NCI-H524 (cell line): Measurements from ENCODE around the gene OR4B1.
A peak's percentile ranks its signal among the peaks of the same experiment; 100 is the strongest.
"Not testable (repeated sequence)": the region's sequence is repeated elsewhere in the genome, so short reads cannot be mapped to it uniquely, and the experiment has no call there.

Experiments
- DNase-seq, 2 experiments: peaks; one replicate each; lab custom pipeline; 2025; lab: John Stamatoyannopoulos, UW

Gene OR4B1, protein sequence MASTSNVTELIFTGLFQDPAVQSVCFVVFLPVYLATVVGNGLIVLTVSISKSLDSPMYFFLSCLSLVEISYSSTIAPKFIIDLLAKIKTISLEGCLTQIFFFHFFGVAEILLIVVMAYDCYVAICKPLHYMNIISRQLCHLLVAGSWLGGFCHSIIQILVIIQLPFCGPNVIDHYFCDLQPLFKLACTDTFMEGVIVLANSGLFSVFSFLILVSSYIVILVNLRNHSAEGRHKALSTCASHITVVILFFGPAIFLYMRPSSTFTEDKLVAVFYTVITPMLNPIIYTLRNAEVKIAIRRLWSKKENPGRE

DNA sequence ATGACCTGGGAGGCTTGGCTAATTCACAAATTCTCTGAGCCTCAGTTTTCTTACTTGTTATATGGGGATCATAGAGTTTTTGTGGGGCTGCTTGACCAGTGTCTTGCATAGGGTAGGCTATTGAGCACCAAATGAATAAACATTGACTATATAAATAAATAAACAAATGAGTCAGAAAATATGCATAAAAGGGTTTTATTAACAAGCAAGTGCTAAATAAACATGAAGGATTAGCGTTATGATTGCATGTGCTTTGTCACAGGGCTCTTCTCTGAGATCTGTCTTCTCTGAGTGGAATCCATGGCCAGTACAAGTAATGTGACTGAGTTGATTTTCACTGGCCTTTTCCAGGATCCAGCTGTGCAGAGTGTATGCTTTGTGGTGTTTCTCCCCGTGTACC is at the start of gene OR4B1:
OR4B1 (plus strand) TSS at position 301 of the 400 bp plus-strand sequence; CDS start at position 301, 0 bp downstream.
- DNase-seq: no peak

DNA sequence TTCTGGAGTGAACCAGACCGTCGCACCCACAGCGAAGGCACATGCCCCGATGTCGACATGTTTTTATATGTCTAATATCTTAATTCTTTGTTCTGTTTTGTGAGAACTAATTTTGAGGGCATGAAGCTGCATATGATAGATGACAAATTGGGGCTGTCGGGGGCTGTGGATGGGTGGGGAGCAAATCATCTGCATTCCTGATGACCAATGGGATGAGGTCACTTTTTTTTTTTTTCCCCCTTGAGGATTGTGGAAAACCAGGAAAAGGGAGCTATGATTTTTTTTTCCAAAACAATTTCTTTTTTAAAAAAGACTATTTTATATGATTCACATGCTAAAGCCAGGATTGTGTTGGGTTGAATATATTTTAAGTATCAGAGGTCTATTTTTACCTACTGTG is 49.2 kb upstream of the OR4B1 start:
- no peak for DNase-seq

DNA sequence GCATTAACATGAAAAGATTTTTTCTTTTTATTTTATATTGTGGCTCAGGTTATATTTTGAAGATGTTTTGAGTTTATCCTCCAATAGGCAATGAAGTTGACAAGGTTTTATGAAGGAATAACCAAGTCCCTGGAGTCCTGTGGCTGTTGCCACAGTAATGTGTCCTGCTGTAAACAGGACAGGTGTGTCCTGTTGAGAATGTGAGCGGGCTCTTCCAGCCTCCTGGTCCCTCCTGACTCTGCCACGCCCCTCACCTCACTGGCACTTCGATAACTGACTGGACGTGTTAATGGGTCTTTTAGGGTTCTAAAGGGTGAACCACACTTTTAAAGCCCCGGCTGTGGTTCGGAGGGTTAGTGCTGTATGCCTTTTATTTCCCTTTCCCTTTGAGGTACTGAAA is 47.8 kb upstream of the OR4B1 start:
- no peak for DNase-seq

DNA sequence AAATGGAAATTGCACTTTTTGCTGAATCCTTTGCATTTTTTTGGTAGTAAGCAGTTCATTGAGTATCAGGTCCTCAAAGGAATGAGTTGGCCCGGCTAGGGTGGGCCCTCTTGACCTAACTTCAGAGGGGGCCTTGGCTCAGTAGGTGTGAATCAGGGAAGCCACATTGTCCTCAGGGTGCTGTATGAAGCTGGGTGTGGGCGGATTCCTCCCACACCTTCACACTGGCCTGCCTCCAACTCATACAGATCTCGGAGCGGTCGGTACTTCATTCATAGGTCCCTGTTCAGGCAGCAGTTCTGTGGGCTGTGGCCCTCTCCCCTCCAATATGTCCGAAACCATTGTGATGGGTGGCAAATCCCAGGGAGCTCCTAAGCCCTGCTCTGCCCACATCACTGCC is 47.4 kb upstream of the OR4B1 start:
- DNase-seq: no peak

DNA sequence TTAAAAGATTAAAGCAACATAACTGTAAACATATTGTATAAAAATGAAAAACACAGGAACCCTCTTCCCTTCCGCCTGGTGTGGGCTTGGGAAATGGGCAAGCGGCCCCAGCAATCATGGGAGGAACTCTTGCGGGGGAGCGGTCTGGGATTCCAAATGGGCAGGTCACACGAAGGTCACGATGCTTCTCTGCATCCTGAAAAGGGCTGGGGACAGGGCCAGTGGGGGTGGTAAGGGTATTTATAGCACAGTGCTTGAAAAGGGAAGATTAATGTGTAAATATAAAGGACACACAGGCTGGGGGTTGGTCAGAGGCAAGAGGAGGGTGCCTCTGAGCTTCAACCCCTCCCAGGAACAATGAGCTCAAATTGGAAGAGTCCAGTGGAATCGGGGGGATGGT is 46.9 kb upstream of the OR4B1 start:
- no peak for DNase-seq

DNA sequence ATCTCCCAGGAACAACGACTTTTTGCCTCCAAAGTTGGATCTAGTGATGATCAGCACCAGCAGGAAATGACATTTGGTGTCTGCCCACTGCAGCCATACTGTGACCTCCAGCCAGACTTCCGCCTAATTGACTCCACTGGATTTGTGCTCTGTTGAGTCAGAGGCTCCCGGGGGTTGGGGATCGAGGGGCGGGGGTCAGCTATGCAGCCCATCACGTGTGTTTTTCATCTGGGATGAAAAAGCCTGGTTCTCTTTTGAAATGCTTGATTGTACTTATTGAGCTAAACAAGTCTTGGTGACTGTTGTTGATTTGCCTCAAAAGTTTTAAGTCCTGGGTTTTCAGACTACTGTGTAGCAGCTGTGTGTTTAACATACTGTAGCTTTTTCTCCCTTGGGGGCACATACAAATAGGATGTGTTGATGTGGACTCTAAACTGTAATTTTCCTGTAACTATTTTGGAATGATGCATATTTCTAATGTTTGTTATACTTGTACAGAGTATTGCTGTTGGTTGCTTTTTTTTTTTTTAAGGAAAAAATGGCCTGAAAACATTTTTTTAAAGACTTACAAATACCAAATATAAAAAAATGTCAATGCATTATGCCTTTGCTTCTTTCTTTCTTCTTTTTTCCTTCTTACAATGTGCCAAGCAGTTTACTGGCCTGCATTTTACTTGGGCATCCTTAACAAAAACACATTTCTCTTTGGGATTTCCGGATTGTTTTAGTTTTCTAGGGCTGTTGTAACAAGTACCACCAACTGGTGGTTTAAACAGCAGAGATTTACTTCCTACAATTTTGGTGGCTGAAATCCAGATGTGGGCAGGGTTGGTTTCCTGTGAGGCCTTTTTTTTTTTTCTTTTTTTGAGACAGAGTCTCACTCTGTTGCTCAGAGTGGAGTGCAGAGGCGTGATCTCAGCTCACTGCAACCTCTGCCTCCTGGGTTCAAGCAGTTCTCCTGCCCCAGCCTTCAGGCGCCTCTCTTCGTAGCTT is 46.1 kb upstream of the OR4B1 start:
- no peak for DNase-seq

DNA sequence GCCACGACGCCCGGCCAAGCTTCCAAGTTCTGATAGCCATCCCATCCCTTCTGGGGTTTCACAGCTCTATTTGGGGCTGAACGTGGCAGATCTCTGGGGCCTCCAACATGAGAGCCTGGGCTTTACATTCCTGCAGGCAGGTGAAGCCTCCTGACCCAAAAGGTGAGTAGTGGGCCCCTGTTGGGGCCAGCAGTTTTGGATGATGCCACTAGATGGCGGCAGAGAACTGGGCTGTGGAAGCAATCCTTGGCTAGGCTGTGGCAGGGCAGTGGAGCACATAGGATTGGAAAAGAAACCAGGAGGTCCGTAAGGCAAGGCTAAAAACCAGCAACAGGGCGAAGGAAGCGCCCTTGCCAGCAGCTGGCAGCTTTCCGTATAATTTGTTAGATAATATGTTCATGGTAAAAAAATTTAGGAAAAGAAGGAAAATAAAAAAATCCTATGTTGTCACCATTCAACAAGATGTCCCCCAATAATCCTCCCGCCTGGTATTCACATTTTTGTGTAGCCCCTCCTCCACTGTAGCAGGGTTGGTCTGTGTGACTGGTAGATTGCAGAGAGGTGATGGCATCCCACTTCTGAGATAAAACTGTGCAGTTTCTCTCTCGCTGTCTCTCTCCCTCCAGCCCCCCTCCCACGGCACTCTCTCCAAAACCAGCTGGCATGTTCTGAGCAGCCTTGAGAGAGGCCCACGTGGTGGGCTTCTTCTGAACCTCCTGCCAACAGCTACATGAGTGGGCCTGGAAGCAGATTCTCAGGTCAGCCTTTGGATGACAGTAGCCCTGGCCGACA is 43.6 kb upstream of the OR4B1 start:
- peak; percentile 24 to 55 for DNase-seq

DNA sequence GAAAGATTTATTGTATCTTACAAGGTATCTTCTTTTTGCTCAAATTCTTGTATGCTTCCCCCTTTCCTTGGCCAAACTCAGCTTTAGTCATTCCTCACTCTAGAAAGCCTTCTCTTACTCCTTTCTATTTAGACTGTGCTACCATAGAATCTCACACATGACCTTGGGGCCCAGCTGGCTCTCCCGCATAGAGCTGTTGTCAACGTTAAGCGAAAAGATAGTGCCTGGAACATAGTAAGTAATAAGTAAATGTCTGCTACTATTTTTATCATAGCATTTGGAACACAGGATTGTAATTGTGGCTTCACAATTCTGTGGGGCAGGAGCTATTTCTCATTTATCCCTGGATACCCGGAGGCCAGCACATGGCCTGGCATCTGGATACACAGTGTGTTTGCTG is 38.9 kb upstream of the OR4B1 start:
- no peak for DNase-seq

DNA sequence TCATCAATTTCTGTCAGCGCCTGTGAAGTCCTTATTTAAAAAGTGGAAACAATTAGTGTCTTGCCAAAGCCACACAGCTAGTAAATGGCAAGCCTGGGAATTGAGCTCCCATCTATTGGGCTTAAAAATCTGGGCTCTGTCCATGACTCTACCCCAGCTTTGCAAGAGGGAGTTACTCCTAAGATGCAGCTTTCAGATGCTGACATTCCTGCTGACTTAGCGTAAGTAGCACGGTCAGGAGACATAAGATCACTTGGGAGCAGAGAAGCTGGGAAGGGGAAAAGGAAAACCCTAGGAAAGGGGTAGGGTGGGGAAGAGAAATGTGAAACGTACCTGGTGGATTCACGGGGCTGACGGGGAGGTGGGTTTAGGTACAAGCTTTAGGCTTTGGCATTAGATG is 36.0 kb upstream of the OR4B1 start:
- DNase-seq: no peak

DNA sequence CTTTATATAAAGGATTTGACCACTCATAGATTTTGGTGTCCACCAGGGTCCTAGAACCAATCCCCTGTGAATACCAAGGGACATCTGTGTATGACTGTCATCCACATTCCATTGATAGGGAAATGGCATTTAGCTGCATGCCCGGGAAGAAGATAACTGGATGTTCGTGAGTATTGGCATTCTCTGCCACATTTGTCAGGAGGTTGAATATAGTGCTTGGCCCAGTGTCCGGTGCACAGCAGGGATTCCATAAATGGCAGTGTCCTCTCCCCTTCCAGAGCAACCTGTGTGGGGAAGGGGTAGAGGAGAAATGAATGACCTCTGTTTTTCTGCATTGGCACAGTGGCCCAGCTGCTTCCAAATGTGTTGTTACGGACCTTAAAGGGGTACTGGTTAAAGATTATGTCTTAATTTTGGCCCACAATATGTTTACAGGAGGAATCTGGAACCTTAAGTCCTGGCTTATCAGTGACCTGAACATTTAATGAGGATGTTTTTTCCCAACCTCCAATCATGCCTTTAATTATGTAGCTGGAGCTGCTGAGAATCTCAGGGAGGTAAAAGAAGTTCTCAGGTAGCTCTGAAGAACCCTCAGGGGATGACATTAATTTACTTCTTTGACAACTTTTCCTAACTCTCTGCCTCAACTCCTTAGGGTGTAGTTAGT is 33.6 kb upstream of the OR4B1 start:
- DNase-seq: no peak

DNA sequence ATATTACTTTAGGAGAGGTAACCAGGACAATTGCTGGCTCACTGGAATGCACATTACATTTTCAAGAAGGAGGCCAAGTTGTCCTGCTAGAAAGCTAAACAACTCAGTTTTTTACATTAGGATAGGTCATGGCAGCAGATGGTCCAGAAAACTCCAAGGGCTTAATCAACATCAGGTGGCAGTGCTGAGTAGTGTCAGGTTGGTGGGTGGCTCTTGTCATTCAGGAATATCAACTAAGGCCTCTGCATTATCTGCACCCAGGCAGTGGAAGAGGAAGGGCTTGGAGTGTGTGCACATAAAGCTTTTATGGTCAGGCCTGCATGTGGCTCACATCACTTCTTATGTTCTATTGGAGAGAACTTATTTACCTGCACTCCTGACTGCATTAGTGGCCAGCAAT is 32.2 kb upstream of the OR4B1 start:
- DNase-seq: peak in 1 of 2 experiments; percentile 26

DNA sequence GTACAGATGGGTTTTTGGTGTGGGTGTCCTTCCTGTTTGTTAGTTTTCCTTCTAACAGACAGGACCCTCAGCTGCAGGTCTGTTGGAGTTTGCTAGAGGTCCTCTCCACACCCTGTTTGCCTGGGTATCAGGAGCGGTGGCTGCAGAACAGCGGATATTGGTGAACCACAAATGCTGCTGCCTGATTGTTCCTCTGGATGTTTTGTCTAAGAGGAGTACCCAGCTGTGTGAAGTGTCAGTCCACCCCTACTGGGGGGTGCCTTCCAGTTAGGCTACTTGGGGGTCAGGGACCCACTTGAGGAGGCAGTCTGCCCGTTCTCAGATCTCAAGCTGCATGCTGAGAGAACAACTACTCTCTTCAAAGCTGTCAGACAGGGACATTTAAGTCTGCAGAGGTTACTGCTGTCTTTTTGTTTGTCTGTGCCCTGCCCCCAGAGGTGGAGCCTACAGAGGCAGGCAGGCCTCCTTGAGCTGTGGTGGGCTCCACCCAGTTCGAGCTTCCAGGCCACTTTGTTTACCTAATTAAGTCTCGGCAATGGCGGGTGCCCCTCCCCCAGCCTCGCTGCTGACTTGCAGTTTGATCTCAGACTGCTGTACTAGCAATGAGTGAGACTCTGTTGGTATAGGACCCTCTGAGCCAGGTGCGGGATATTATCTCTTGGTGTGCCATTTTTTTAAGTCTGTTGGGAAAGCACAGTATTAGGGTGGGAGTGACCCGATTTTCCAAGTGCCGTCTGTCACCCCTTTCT is 25.5 kb upstream of the OR4B1 start:
- DNase-seq: not testable (repeated sequence)

DNA sequence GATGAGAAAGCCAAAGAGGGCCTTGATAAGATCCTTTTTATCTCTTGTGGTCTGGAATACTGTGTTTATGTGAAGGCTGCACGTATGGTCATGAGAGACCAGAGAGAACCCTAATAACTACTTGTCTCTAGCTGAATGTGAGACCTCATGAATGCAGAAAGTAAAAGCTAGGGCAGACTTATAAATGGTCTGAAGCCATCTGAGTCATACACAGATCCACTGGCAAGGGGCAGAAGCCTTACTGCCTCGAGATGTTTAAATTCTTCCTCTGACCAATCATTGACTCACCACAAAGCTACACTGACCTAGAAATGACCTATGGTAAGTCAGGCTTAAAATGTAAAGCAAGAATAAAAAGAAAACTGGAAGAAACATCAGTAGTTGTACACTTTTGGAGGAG is 22.7 kb upstream of the OR4B1 start:
- DNase-seq: no peak

DNA sequence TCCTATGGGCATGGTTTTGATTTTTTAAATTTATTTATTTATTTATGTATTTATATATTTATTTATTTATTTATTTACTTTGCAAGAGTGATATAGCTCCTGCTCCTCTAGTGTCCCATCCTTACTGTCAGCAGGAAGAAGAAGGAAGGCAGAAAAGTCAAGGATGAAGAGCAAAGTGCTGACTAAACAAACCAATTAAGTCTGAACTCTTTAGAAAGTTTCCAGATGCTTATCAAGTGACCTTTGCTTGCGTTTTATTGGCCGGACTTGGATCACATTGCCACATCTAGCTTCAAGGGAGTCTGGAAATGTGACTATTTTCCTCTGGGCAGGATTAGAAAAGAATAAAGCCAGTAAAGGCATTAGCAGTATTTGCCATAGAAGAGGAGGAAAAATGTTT is 8.7 kb upstream of the OR4B1 start:
- DNase-seq: no peak

DNA sequence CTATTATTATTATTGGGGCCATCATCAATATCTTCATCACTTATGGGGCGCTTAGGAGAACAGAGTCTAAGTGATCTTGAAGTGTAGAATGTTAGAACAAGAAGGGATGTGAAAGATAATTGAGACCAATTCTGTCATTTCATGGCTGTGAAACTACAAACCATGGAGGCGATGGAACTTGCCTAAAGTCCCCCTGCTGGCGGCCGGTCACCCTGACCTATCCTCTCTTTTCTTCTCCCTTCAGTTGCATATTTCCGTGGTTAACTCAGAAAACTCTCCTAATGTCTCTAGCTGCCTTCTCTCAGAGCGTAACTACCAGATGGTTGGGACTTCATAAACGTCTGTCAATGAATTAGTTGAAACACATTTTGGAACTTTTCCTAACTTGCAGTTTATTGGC is 6.6 kb upstream of the OR4B1 start:
- DNase-seq: no peak

DNA sequence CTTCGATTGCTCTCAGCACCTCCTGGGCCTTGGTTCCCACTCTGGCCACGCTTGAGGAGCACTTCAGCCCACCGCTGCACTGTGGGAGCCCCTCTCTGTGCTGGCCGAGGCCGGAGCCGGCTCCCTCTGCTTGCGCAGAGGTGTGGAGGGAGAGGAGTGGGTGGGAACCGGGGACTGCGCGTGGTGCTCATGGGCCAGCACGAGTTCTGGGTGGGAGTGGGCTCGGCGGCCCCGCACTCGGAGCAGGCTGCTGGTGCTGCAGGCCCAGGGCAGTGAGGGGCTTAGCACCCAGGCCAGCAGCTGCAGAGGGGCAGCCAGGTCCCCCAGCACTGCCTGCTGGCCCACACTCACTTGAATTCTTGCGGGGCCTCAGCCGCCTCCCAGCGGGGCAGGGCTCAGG is 12.2 kb downstream of the OR4B1 start:
- no peak for DNase-seq

DNA sequence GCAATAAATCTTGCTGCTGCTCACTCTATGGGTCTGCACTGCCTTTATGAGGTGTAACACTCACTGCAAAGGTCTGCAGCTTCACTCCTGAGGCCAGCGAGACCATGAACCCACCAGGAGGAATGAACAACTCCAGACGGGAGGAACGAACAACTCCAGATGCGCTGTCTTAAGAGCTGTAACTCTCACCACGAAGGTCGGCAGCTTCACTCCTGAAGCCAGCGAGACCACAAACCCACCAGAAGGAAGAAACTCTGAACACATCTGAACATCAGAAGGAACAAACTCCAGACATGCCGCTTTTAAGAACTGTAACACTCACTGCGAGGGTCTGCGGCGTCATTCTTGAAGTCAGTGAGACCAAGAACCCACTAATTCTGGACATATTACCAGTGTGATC is 13.4 kb downstream of the OR4B1 start:
- not testable (repeated sequence) for DNase-seq

DNA sequence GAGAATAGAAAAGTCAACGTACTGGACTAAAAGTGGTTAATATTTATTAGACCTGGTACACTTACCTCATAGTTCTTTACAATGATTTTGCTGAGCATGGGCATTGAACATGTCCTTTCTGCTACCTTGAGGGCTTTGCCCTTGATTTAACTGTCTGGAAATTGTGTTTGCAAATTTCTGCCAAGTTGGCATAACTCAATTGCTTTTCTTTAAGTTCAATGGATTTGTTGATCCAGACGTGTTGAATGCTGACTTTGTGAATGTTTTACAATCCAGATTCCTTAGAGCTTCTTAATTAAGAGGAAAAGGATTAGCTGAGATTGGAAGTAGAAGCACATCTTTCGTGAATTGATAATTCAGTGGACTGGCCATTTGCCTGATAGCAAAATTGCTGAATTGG is 21.1 kb downstream of the OR4B1 start:
- DNase-seq: no peak

DNA sequence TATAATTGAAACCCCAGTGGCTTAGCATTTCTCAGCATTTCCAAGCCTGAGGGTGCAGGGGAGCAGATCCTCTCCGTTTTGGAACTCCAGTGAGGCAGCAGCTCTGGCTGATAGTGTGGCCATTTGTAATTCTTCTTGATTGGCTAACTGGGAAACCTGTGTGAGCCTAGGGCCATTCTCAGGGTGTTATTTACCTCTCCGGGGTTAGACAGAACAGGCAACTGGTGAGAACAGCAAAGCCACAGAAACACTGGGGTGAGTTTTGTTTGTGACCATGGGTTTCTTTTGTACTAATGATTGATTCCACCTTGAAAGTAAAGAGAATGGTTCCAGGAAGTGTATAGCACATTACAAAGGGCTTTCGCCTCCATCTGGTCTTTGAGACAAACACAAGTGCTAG is 25.9 kb downstream of the OR4B1 start:
- no peak for DNase-seq

DNA sequence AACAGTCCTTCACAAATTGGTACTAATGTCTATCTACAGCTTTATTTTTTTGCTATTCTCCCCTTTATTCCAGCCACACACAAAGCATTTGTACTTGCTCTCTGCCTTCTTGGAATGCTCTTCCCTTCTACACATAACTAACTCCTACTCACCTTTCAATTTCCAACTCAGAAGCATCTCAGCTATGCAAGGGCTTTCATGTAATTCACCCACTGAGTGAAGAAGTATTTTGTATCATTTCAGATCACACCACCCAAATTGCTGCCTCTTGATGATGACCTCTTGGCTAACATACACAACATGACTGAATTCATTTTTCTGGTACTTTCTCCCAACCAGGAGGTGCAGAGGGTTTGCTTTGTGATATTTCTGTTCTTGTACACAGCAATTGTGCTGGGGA is 28.2 kb downstream of the OR4B1 start, which contains the start of gene OR4X2:
OR4X2 (plus strand) TSS at position 301 of the 400 bp plus-strand sequence; CDS start at position 301, 0 bp downstream.
- no peak for DNase-seq

DNA sequence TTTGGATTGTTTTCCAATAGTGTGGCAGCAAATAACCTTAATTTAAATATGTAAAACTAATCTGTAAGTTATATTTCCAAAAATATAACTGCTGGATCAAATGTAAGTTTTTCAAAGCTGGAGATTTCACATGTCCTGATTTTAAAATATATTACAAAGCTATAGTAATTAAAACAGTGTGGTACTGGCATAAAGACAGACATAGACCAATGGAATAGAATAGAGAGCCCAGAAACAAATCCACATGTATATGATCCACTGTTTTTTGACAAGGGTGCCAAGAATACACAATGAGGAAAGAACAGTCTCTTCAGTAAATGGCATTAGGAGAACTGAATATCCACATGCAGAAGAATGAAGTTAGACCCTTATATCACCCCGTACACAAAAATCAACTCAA is 32.3 kb downstream of the OR4B1 start:
- no peak for DNase-seq
